Cerebellar cortex (tissue), 1 donor: ENCODE measurements around the gene OSBPL7.

Source experiments
- DNase-seq: peaks from one replicate; pipeline ENCODE4 v3.0.0-alpha.2; 2015; ENCODE audit warnings: low spot score

The OSBPL7 gene

DNA sequence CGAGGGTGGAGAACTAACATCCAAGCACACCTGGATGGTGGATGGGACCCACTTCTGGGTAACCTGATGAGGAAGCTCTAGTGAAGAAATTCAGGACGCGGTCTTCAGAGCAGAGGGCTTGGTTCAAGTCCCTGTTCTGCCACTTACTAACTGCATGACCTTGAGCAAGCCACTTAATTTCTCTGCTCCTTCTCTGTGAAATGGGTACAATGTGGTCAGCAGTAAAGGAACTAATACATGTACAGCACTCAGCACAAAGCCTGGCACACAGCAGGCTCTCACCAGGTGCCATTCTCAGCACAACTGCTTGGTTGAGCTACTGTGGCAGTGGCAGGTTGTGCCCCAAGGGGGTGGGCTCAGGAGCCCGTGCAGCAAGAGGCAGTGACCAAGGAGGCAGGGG lies 1.9 kb upstream of the OSBPL7 start:
- no peak for DNase-seq

DNA sequence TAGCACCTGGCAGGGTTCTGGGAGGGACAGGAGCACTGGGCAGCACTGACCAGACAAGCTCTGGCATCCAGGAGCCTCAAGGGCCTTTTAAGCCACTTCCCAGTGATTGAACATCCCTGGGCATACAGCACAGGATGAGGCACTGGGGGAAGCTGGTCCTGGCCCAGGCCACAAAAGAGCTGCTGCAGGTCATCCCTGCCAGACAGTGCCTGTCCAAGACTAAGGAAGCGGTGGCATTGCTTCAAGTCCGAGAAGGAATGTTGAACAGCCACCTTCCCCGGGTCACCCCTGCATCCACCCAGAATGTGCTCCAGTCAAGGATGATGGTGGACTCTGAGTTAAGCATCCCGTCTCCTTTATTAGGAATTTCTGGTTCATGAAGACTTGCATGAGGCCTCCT lies 1.2 kb upstream of the OSBPL7 start:
- DNase-seq = no peak

DNA sequence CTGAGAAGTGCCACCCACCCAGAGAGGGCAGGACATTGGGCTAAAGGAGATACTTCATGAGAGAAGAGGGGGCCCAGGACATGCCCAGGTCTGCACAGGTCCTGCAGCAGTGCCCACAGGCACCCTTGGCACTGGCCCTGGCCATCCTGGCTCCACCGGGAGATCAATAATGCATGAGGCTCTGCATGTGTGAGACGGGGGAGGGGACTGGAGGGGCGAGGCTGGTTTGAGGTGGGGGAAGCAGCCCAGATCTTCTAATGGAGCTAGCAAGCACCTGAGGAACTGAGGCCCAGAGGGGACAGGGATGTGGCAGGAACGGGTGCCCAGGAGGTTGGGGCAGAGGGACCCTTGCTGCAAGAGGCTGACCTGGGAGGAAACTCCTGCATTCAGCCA lies 567 bp downstream of the OSBPL7 start:
- no peak for DNase-seq

DNA sequence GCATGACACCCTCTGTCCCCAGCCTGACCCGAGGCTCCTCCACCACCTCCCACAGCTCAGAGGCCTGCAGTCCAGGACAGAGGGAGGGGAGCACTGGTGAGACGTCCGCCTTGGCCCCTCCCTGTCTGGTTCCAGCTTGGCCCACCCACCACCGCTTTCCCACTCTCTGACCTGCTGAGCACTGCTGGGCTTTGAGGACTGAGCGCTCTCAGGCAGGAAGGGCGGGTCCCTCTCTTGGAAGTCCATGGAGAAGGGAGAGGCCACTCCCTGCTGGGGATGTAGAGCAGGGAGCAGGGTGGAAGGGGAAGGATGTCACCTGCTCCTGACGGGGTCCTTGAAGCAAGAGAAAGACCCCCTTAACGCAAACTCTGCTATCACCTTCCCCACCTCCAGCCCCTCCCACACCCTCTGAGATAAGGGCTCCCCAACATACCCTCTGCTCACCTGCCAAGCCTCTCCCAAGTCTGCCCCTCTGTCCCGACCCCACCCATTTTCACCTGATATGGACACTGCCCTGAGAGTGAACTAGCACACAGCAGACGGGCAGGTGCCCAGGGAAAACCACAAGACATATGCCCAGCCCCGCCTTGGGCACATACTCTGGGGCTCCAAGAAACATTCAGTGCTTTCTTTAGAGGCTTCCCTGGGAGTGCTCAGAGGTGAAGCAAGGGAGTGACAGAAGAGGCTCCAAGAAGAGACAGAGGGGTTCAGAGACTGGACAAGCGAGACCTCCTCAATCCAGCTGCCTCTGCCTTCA lies 1.4 kb downstream of the OSBPL7 start:
- no peak for DNase-seq

DNA sequence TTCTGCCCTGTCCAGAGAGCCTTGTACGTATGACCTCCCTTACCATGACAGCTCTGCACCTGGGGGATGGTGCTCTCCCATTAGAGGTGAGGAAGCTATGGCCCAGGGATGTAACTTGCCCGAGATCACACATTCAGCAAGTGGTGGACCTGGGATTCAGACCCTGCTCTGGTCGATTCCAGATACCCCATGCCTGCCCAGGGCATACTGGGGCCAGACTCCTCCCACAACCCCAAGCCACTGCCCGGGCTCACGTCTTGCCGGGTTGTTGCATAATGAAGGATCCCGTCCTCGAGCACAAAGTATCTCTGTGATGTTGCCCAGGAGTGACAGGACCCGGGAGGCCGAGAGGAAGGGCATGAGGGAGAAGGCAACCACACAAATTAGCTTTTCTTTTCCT lies 2.1 kb downstream of the OSBPL7 start:
- DNase-seq = no peak

DNA sequence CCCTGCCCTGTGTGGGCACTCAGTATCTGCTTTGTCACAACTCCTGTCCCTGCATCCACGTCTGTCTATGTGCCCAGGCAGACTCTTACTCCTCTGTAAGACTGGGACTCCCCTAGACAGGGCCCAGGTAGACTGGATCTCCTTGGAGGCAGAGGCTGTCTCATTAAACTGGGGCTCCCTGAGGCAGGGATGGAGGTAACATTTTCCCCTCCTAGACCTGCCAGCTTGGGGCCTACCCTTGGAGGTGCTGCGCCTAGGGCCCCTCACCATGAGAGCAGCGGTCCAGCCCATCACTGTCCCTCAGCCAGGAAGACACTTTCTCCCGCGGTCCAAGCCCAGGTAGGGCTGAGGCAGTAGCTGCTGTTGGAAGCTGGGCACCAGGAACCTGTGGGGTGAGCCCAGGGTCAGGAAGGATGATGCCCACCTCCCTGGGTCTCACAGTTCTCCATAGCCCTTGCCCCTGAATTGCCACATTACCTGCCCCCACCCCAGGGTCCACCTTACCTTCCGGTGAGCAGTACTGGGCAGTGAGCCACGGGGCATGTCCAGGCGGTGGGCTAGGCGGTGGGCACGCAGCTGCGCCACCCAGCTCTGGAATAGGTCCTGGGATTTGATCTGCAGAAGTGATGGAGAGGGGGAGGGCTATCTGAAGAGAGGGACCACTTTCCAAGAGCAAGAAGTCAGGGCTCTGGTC lies 3.4 kb downstream of the OSBPL7 start:
- no peak for DNase-seq

DNA sequence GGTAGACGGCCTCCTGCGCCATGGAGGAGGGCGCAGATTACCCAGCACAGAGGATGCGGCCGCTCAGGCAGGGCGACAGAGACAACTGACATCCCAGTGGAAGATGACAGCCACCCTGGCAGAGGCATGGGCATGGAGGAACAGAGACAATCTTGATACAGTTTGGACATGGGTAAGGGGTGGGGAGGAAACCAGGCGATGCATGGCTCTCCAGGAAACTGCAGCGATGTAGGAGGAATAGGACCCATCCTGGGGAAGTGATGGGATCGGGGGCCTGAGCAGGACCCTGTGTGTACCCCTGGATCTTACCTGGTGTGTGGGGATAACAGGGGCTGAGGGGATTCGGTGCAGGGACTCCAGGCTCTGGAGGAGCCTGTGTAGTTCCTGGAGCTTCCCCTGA lies 4.6 kb downstream of the OSBPL7 start:
- DNase-seq = no peak

DNA sequence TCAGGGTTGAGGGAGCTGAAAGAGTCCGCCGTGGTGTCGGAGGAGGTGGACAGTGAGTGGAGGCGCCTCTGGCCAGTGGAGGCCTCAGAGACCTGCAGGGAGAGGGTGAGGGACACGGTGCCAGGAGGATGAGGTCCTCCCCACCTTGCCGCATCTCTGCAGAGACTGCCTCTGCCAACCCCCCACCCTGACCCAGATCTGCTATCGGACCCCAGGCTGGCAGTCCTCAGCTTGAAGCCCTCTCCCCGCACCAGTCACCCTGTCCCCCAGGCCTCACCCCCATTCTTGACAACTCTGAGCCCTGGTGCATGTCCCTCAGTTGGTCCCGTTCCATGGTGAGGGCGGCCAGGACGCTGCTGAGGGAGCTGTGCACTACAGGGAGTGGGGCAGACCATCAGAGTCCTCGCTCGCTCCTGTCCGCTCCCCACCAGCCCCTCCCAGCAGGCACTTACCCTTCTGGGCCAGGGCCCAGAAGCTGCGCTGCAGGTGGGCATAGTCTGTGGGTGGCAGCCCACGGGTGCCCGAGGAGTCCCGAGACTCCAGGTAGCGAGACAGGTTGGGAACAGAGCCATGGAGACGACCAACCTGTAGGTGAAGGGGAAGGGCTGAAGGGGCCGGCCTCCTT lies 5.4 kb downstream of the OSBPL7 start:
- no peak for DNase-seq

DNA sequence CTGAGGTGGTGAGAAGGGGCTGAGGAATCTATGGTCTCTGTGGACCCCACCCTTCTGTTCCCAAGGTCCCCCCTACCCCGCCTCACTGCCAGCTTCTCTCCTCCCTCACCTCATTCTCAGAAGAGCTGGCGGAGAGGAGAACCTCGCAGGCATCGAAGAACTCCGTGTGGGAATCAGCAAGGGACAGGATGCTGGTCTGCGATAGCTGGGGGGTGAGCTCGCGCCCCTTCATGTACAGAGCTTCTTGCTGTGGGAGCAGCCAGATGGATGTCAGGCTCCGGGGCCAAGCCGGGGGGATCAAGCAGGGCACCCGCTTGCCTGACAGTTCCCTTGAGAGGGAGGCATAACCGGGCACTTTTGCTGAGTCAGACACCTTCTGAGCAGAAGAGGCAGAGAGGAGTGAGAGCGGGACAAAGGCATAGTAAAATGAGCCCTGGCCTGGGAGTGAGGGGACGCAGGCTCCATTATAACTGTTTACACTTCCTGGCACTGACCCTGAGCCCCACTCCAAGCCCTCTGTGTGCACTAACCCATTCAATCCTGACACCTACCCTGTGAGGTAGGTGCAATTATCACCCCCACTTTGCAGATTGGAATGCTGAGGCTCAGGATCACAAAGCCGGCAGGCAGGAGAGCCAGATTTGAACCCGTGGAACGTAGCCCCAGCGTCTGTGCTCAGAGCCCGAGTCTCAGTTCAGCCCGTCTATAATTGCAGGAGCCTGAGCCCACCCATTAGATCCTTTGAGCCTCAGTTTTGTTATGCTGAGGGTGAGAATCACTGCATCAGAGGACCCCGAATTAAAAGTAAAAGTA lies 6.3 kb downstream of the OSBPL7 start:
- no peak for DNase-seq

DNA sequence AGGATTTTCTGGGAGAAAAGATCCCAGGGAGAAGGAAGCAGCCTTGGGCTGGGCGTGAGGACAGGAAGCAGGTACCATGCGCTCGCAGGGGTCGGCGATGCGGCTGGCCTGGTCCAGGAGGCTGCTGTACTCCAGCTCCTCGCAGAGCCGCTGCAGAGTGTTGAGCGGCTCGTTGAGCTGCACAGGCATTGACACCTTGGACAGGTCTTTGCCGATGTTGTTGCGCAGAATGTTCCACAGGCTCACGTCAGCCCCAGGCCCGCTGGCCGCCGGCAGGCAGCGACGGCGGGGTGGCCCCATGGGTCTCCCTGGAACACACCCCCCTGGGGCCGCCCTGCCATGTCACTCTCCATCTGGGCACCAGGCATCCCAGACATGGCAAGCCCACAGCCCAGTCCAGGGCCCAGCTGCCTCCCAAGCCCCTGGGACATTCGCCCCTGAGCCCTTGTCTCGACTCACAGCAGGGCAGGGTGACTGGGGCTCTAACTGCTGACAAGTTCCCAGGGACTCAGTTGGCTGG lies 8.0 kb downstream of the OSBPL7 start:
- no peak for DNase-seq

DNA sequence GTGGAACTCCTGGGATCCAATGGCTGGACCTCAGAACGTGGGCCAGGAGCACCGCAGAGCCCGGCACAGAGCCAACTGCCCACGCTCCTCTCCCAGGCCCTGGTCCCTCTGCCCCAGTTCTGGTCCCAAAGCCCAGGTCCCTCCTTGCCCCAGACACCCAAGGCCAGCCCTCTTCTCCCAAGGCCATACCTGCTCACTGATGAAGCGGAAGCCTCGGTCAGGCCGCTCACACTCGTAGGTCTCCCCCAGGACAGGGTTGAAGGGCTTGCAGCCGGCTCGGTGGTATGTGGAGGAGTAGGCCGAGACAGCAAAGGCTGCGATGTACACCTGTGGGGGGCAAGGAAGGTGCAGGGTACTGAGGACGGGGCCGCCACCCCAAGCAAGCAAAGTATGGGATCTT lies 8.5 kb downstream of the OSBPL7 start:
- no peak for DNase-seq

DNA sequence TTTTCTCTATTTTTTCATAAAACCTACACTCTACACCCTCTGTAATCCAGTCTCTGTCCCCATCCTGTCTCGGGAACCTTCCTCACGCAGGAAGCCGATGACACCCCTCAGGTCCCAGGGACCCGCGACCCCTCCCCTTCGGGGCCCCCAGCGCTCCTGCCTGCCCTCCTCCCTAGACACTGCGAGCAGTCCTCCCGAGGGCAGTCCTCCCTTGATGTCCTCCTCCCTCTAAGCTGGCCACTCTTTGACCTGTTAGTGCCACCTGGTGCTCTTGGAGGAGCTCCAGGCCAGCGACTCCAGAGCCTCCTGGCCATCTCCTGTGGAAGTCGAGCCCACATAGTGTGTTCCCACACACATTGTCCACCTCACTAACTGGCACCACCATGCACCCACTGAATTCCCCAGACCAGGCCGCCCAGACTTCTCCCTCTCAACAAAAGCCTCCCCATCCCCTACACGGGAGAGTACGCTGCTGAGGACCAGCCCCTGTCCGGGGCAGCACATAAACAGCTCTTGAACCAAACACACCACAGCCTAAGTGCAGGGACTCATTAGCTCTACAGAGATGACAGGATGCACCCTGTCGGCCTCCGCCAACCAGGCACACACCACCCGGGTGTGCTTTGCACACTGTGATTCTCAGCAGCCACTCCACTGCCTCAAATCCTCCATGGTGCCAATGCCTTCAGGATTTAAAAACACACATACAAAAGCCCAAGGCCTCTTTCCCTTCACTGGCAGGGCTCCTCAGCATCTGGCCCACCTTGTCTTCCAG lies 9.3 kb downstream of the OSBPL7 start:
- DNase-seq = no peak

DNA sequence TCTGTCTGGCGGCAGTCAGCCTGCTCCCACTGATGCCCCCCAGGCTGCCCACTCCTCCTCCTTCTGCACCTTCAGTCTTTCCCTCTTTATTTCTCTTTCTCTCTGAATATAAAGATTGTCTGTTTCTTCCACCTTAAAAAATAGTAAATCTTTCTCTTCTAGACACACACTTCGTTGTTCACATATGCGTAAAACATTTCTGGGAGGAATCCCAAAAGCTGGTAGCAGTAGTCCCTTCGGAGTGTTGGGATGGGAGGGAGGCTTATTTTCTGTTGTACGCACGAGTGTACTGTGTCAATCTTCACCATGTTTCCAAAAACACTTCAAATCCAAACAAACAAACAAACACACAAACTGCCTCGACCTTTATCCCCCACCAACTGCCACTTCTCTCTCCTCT lies 9.9 kb downstream of the OSBPL7 start:
- no peak for DNase-seq

DNA sequence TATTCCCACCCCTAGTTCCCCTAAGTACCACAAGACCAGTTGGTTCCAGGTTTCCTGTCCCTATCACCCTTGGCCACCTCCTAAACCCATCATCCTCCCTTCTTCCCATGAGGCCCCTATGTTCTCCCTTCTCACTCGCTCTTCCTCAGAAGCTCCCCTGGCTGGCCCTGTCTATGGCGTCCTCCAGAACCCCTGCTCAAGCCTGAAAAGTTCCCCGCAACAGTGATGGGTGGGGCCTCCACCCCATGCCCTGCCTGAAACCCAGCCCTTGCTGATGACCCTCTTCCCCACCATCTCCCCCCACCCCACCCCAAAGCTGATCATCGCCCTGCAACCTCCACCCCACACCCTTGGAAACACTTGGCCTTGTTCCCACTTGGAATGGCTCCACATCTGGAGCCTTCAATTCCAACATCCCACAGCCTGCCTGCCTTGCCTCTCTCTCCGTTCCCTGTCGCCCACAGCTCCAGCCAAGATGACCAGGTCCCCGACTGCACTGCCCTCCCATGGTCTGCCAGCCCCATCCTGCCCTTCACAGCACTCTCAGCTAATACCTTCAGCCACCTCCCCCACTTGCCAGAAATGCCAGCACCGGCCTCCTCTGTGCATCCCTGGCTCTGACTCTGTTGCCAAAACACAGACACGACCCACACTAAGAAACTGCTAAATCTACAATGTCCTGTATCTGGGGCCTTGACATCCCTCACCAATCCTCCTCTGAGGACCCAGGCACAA lies 10.5 kb downstream of the OSBPL7 start:
- no peak for DNase-seq

DNA sequence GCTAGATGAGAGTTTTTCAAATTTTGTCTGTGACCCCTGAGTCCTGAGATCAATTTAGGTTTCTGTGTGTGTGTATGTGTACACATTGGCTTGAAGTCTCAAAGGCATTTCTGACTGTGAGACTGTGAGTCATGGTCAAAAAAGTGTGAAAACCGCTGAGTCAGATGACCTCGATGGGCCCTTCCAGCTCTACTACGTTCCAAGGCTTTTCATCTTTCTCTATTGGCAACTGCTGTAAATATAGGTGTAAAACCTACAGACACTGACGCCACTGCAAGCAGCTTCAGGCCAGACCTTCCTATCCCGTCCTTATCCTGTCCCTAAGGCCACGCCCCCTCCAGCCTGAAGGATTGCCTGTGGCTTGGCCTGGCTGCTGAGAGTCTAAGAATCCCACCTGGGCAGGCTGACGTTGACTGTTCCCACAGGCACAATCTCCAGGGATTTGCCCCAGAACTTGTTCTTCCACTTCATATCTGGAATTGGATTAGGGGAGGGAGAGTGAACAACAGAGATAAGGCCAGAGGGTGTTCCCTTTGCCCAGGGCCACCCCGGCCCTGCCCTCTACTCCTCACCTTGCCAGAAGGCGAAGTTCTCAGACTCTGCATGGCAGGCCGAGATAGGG lies 11.3 kb downstream of the OSBPL7 start:
- no peak for DNase-seq

DNA sequence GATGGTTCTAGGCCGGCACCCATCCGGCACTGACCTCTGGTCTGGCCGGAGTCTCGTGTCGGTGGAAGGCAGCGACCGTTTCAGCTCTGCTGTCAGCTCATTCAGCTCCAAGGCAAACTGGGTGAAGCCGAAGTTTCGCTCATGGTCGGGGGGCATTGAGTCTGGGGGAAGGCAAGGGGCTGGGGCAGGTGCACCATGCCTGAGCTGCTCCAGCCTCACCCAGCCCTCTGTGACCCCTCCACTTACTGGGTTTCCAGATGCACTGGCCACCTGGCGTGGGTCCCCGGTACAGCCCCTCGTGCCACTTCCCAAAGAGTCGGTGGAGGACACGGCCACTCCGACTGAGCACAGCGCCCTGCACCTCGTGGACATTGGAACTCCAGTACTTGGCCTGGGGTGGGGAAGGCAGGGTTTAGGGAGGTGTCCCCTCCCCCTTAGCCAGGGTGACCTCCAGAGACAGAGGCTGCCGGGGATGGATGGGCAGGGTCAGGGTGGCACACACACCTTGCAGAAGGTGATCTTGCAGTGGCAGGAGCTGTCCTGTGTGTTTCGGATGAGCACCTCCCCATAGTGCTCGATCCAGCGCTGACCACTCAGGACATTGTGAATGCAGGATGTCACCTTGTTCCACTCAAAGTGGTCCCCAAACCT lies 12.6 kb downstream of the OSBPL7 start:
- DNase-seq = no peak

DNA sequence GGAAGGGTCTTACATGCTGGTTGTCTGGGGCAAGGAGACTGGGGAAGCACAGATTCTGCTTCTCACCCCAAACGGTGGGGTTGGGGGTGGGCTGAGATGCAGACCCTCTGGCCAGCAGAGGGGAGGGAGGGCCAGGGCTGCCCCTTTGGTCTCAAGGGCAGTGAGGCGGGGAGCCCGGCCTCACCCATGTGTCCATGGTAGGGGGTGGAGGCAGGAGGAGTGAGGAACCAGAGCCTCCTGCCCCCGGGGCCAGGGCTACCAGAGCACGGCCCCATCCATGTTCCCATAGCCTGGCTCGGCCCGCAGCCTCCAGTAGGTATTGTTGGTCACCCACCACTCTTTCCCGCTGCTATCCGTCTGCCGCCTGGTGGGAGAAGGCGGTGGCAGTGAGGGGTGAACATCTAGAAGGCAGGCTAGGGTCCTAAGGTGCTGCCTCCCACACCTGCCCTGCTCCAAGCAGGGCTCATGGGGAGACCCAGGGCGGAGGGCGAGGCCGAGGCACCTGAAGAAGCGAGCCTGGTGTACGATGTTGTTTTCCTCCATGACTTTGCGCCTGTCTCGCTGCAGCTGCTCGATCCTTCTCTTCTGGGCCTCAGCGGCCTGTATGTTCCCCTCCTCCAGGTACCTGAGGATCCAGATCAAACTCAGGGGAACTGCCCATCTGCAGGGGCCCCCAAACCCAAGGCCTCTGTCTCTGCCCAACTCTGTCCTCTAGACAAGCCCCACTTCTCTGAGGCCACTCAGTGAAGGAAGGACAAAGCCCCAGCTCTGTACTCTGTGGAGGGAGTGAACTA lies 13.4 kb downstream of the OSBPL7 start:
- DNase-seq = no peak

DNA sequence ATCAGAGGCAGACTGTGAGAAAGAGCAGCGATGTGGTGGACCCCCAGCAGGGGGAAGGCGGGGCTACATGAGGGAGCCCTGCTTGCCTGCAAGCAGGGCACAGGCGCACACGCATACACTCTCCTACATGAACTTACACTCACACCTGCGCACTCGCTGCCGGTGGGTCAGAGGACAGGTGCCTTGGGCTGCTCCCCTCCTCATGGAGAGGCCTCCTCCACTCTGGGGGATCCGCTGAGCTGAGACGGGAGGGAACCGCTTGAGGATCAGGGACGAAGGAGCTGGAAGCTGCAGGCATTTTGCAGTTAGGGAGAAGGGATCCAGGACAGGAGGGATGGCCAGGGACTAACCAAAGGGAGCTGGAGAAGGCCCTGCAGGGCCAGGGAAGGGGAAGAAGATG lies 14.2 kb downstream of the OSBPL7 start:
- no peak for DNase-seq

DNA sequence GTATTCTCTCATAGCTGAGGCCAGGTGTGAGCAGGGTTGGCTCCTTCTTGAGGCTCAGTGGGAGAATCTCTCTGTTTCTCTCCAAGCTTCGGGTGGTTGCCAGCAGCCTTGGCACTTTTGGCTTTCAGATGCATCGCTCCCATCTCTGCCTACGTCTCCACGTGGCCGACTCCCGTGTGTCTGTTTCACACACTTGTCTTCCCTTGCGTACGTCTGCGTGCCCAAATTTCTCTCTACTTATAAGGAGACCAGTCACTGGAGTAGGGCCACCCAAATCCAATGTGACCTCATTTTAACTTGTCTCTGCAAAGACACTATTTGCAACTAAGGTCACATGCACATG lies 14.7 kb downstream of the OSBPL7 start:
- DNase-seq = no peak
